Osteoblast (primary cell): ENCODE measurements around the gene ADGRB3. TPM values are rescaled to one million over a fixed set of nuclear protein-coding genes. Genes with fewer than 3 reads are reported as not detected.

ENCODE experiments used
- DNase-seq: peaks from one replicate; pipeline ENCODE4 v3.0.0; 2011; ENCODE audit warnings: low spot score, mixed read lengths; ENCODE audit not compliant: insufficient read length; ENCODE audit errors: missing footprints
- H2AFZ ChIP-seq: 2 replicates; pipeline ENCODE4 v1.6.0; 2011; ENCODE audit warnings: mild to moderate bottlenecking, low read length
- H3K27ac ChIP-seq: 2 replicates; pipeline ENCODE4 v1.5.1; 2011; ENCODE audit warnings: mild to moderate bottlenecking, low read depth, low read length, moderate library complexity
- H3K27me3 ChIP-seq: 2 replicates; pipeline ENCODE4 v1.6.0; 2012; ENCODE audit warnings: mild to moderate bottlenecking, control low read depth, inconsistent platforms, low read length, moderate library complexity; ENCODE audit not compliant: insufficient read depth
- H3K36me3 ChIP-seq: 2 replicates; pipeline ENCODE4 v1.5.1; 2011; ENCODE audit warnings: mild to moderate bottlenecking, low read length, control low read depth, moderate library complexity; ENCODE audit not compliant: insufficient read depth
- H3K4me1 ChIP-seq: 2 replicates; pipeline ENCODE4 v1.5.1; 2011; ENCODE audit warnings: mild to moderate bottlenecking, low read length, control low read depth, moderate library complexity; ENCODE audit not compliant: insufficient read depth
- H3K4me2 ChIP-seq: 2 replicates; pipeline ENCODE4 v1.6.0; 2011; ENCODE audit warnings: mild to moderate bottlenecking, low read length; ENCODE audit not compliant: insufficient read depth
- H3K4me3 ChIP-seq: fragments of 200-600 bp; sonication (generic); 3 replicates; pipeline ENCODE4 v1.5.1; 2012; ENCODE audit warnings: mild to moderate bottlenecking, low read length, inconsistent platforms; ENCODE audit not compliant: insufficient read depth
- H3K79me2 ChIP-seq: 2 replicates; pipeline ENCODE4 v1.6.0; 2012; ENCODE audit warnings: mild to moderate bottlenecking, low read length, control low read depth, inconsistent platforms; ENCODE audit not compliant: insufficient read depth
- H3K9me3 ChIP-seq: 2 replicates; pipeline ENCODE4 v1.5.1; 2011; ENCODE audit warnings: low read depth, low read length, control low read depth
- H4K20me1 ChIP-seq: 2 replicates; pipeline ENCODE4 v1.6.0; 2012; ENCODE audit warnings: mild to moderate bottlenecking, low read length, control low read depth; ENCODE audit not compliant: insufficient read depth
- CTCF ChIP-seq: IDR thresholded peaks from 2 replicates; pipeline ENCODE4 v1.5.1; 2011; ENCODE audit warnings: mild to moderate bottlenecking, low read depth, low read length, moderate library complexity; ENCODE audit errors: extremely low read depth
- total RNA-seq: library from RNA; depleted of rRNA; stranded (reverse); fragments of >200 nt; gene quantifications from 2 replicates; pipeline ENCODE4 v1.2.3, GENCODE V29; 2012

Gene ADGRB3
- total RNA-seq, 1 donor, result not detected

GRCh38 chr6:68710496-68710895, 75.4 kb downstream of the ADGRB3 start:
- no peak for TF ChIP-seq CTCF
- H3K4me3 ChIP-seq, result no peak overlapping the region
- DNase-seq, result no peak

GRCh38 chr6:68710916-68711315, 75.8 kb downstream of the ADGRB3 start:
- TF ChIP-seq CTCF, result no peak

More at GRCh38 chr6:68710496-68710895, 75.4 kb downstream of the ADGRB3 start:
- Histone ChIP-seq H3K9me3 (no peaks in the 10 kb centered on the region), H3K27ac (no peak overlapping the region), H4K20me1 (no peaks in the 10 kb centered on the region), H3K4me1 (no peaks in the 10 kb centered on the region), H3K79me2 (no peaks in the 10 kb centered on the region), H2AFZ (no peak overlapping the region), H3K36me3 (no peaks in the 10 kb centered on the region), H3K4me2 (no peak overlapping the region), H3K27me3 (no peaks in the 10 kb centered on the region)

GRCh38 chr6:68711386-68712000, 76.4 kb downstream of the ADGRB3 start:
- no peak overlapping the region for H2AFZ ChIP-seq
- no peak overlapping the region for H3K27ac ChIP-seq
- H3K4me2 ChIP-seq, result no peak overlapping the region
- H4K20me1 ChIP-seq, result no peaks in the 10 kb centered on the region
- no peaks in the 10 kb centered on the region for H3K9me3 ChIP-seq
- no peaks in the 10 kb centered on the region for H3K27me3 ChIP-seq
- H3K36me3 ChIP-seq, result no peaks in the 10 kb centered on the region
- no peak overlapping the region for H3K4me3 ChIP-seq
- no peaks in the 10 kb centered on the region for H3K4me1 ChIP-seq
- TF ChIP-seq CTCF, result no peak
- H3K79me2 ChIP-seq, result no peaks in the 10 kb centered on the region
- no peak for DNase-seq

More at GRCh38 chr6:68710916-68711315, 75.8 kb downstream of the ADGRB3 start:
- DNase-seq, result no peak
- no peaks in the 10 kb centered on the region for H3K9me3 ChIP-seq
- no peak overlapping the region for H3K4me2 ChIP-seq
- no peaks in the 10 kb centered on the region for H3K36me3 ChIP-seq
- H3K79me2 ChIP-seq, result no peaks in the 10 kb centered on the region
- no peaks in the 10 kb centered on the region for H3K4me1 ChIP-seq
- no peaks in the 10 kb centered on the region for H4K20me1 ChIP-seq
- H2AFZ ChIP-seq, result no peak overlapping the region
- H3K4me3 ChIP-seq, result no peak overlapping the region
- no peaks in the 10 kb centered on the region for H3K27me3 ChIP-seq
- H3K27ac ChIP-seq, result no peak overlapping the region

GRCh38 chr6:68716620-68717019, 81.5 kb downstream of the ADGRB3 start:
- H3K4me1 ChIP-seq, result no peaks in the 10 kb centered on the region
- H3K4me3 ChIP-seq, result no peak overlapping the region
- no peak overlapping the region for H3K27ac ChIP-seq
- H3K36me3 ChIP-seq, result no peaks in the 10 kb centered on the region
- H3K79me2 ChIP-seq, result no peaks in the 10 kb centered on the region
- no peak overlapping the region for H2AFZ ChIP-seq
- TF ChIP-seq CTCF, result no peak
- no peak for DNase-seq
- no peaks in the 10 kb centered on the region for H4K20me1 ChIP-seq
- H3K27me3 ChIP-seq, result no peaks in the 10 kb centered on the region
- no peak overlapping the region for H3K4me2 ChIP-seq
- H3K9me3 ChIP-seq, result no peaks in the 10 kb centered on the region
